ENCODE data around the gene SPOP.
"Not testable (repeated sequence)": the region's sequence is repeated elsewhere in the genome, so short reads cannot be mapped to it uniquely, and the experiment has no call there.

The SPOP gene

GRCh38 chr17:49677933-49678847, at the start of gene SPOP:
Gene SPOP, minus strand, starts transcription at chr17:49678097. Its CDS starts 55,287 bp downstream, at chr17:49622810.
- DNase-seq (ENCODE audit: low spot score): peak; percentile 98
- peak within 1 kb of the TSS; percentile 88 for H3K4me3 Mint-ChIP-seq
- H3K9me3 Mint-ChIP-seq: no peaks in the 10 kb centered on the region
- peaks cover 18% of the 10 kb centered on the region for H3K36me3 Mint-ChIP-seq (ENCODE audit: low read depth)
- peaks cover 37% of the 10 kb centered on the region for H3K4me1 Mint-ChIP-seq (ENCODE audit: low read depth)
- peaks cover 5% of the 10 kb centered on the region for H3K27me3 Mint-ChIP-seq (ENCODE audit: low read depth)
- peak within 1 kb of the TSS; percentile 99 for H3K27ac Mint-ChIP-seq

GRCh38 chr17:49727380-49727779, 49.5 kb upstream of the SPOP start:
- H3K9me3 Mint-ChIP-seq: peaks cover 4% of the 10 kb centered on the region
- H3K4me1 Mint-ChIP-seq (ENCODE audit: low read depth): peaks cover 20% of the 10 kb centered on the region
- DNase-seq (ENCODE audit: low spot score): no peak
- H3K27ac Mint-ChIP-seq: peak overlapping the region; percentile 26
- peaks cover 58% of the 10 kb centered on the region for H3K36me3 Mint-ChIP-seq (ENCODE audit: low read depth)
- H3K27me3 Mint-ChIP-seq (ENCODE audit: low read depth): no peaks in the 10 kb centered on the region
- H3K4me3 Mint-ChIP-seq: no peak overlapping the region

- Mint-ChIP-seq H3K4me3 (no peak overlapping the region), H3K9me3 (peaks cover 4% of the 10 kb centered on the region), H3K4me1 (ENCODE audit: low read depth) (peaks cover 16% of the 10 kb centered on the region), H3K36me3 (ENCODE audit: low read depth) (peaks cover 53% of the 10 kb centered on the region), H3K27ac (no peak overlapping the region), H3K27me3 (ENCODE audit: low read depth) (no peaks in the 10 kb centered on the region)
- DNase-seq (ENCODE audit: low spot score): no peak
Observed at GRCh38 chr17:49725452-49726130, 47.7 kb upstream of the SPOP start.

GRCh38 chr17:49724552-49724951, 46.7 kb upstream of the SPOP start:
- peaks cover 53% of the 10 kb centered on the region for H3K36me3 Mint-ChIP-seq (ENCODE audit: low read depth)
- H3K4me3 Mint-ChIP-seq; DNase-seq (ENCODE audit: low spot score); H3K27me3 Mint-ChIP-seq (ENCODE audit: low read depth); H3K27ac Mint-ChIP-seq; H3K9me3 Mint-ChIP-seq: not testable (repeated sequence)
- H3K4me1 Mint-ChIP-seq (ENCODE audit: low read depth): peaks cover 14% of the 10 kb centered on the region

GRCh38 chr17:49723423-49723822, 45.5 kb upstream of the SPOP start:
- peaks cover 6% of the 10 kb centered on the region for H3K4me1 Mint-ChIP-seq (ENCODE audit: low read depth)
- H3K27me3 Mint-ChIP-seq (ENCODE audit: low read depth): no peaks in the 10 kb centered on the region
- H3K9me3 Mint-ChIP-seq: peaks cover 4% of the 10 kb centered on the region
- peaks cover 50% of the 10 kb centered on the region for H3K36me3 Mint-ChIP-seq (ENCODE audit: low read depth)
- DNase-seq (ENCODE audit: low spot score): no peak
- no peak overlapping the region for H3K27ac Mint-ChIP-seq
- no peak overlapping the region for H3K4me3 Mint-ChIP-seq

GRCh38 chr17:49722066-49722465, 44.2 kb upstream of the SPOP start:
- Mint-ChIP-seq H3K27ac (no peak overlapping the region), H3K4me3 (no peak overlapping the region), H3K4me1 (ENCODE audit: low read depth) (peaks cover 4% of the 10 kb centered on the region), H3K9me3 (peaks cover 4% of the 10 kb centered on the region), H3K27me3 (ENCODE audit: low read depth) (no peaks in the 10 kb centered on the region), H3K36me3 (ENCODE audit: low read depth) (peaks cover 55% of the 10 kb centered on the region)
- no peak for DNase-seq (ENCODE audit: low spot score)

GRCh38 chr17:49717371-49717861, 39.5 kb upstream of the SPOP start:
- Mint-ChIP-seq H3K4me3 (no peak overlapping the region), H3K36me3 (ENCODE audit: low read depth) (peaks cover 59% of the 10 kb centered on the region), H3K27ac (peak overlapping the region; percentile 17), H3K27me3 (ENCODE audit: low read depth) (no peaks in the 10 kb centered on the region), H3K9me3 (no peaks in the 10 kb centered on the region), H3K4me1 (ENCODE audit: low read depth) (peaks cover 12% of the 10 kb centered on the region)
- DNase-seq (ENCODE audit: low spot score): no peak

GRCh38 chr17:49716668-49717364, 38.9 kb upstream of the SPOP start:
- no peaks in the 10 kb centered on the region for H3K9me3 Mint-ChIP-seq
- H3K27me3 Mint-ChIP-seq (ENCODE audit: low read depth): no peaks in the 10 kb centered on the region
- H3K36me3 Mint-ChIP-seq (ENCODE audit: low read depth): peaks cover 59% of the 10 kb centered on the region
- H3K4me3 Mint-ChIP-seq: no peak overlapping the region
- H3K4me1 Mint-ChIP-seq (ENCODE audit: low read depth): peaks cover 12% of the 10 kb centered on the region
- peak overlapping the region; percentile 21 for H3K27ac Mint-ChIP-seq
- no peak for DNase-seq (ENCODE audit: low spot score)

- no peaks in the 10 kb centered on the region for H3K27me3 Mint-ChIP-seq (ENCODE audit: low read depth)
- no peak overlapping the region for H3K4me3 Mint-ChIP-seq
- peaks cover 59% of the 10 kb centered on the region for H3K36me3 Mint-ChIP-seq (ENCODE audit: low read depth)
- peak; percentile 31 for DNase-seq (ENCODE audit: low spot score)
- peaks cover 12% of the 10 kb centered on the region for H3K4me1 Mint-ChIP-seq (ENCODE audit: low read depth)
- H3K27ac Mint-ChIP-seq: peak overlapping the region; percentile 23
- H3K9me3 Mint-ChIP-seq: no peaks in the 10 kb centered on the region
Observed at GRCh38 chr17:49715717-49716279, 37.9 kb upstream of the SPOP start.

- Mint-ChIP-seq H3K36me3 (ENCODE audit: low read depth) (peaks cover 59% of the 10 kb centered on the region), H3K4me1 (ENCODE audit: low read depth) (peaks cover 12% of the 10 kb centered on the region)
Observed at GRCh38 chr17:49715216-49715615, 37.3 kb upstream of the SPOP start.

GRCh38 chr17:49708515-49709183, 30.8 kb upstream of the SPOP start:
- Mint-ChIP-seq H3K36me3 (ENCODE audit: low read depth) (peaks cover 30% of the 10 kb centered on the region), H3K27ac (peak overlapping the region; percentile 98), H3K4me1 (ENCODE audit: low read depth) (peaks cover 28% of the 10 kb centered on the region), H3K27me3 (ENCODE audit: low read depth) (peaks cover 2% of the 10 kb centered on the region), H3K9me3 (no peaks in the 10 kb centered on the region), H3K4me3 (peak overlapping the region; percentile 95)
- no peak for DNase-seq (ENCODE audit: low spot score)

More at GRCh38 chr17:49715216-49715615, 37.3 kb upstream of the SPOP start:
- H3K9me3 Mint-ChIP-seq: no peaks in the 10 kb centered on the region
- no peak for DNase-seq (ENCODE audit: low spot score)
- H3K4me3 Mint-ChIP-seq: no peak overlapping the region
- no peaks in the 10 kb centered on the region for H3K27me3 Mint-ChIP-seq (ENCODE audit: low read depth)
- peak overlapping the region; percentile 52 for H3K27ac Mint-ChIP-seq

- H3K27ac Mint-ChIP-seq: peak within 1 kb of the TSS; percentile 98
- peaks cover 28% of the 10 kb centered on the region for H3K4me1 Mint-ChIP-seq (ENCODE audit: low read depth)
- peaks cover 2% of the 10 kb centered on the region for H3K27me3 Mint-ChIP-seq (ENCODE audit: low read depth)
- no peaks in the 10 kb centered on the region for H3K9me3 Mint-ChIP-seq
- peaks cover 35% of the 10 kb centered on the region for H3K36me3 Mint-ChIP-seq (ENCODE audit: low read depth)
- DNase-seq (ENCODE audit: low spot score): peak; percentile 98
- H3K4me3 Mint-ChIP-seq: peak within 1 kb of the TSS; percentile 95
Observed at GRCh38 chr17:49707608-49708514, 30.0 kb upstream of the SPOP start, which contains the start of gene SLC35B1. Gene SLC35B1, minus strand, starts transcription at chr17:49707964. Its CDS starts 131 bp downstream, at chr17:49707833.

Data from T-helper 2 cell treated with Interferon-gamma antibody and Interleukin-4, amounts not matched to agents 5 μg/mL and 100 μg/mL, for 36 hours (primary cell).